Measurements from ENCODE around the gene VTCN1.

VTCN1 gene

GRCh38 chr1:117205368-117205767 is 5.4 kb downstream of the VTCN1 start:
- DNase-seq, result no peak

GRCh38 chr1:117201808-117202207 is 8.9 kb downstream of the VTCN1 start:
- no peak for DNase-seq

GRCh38 chr1:117198097-117198496 is 12.6 kb downstream of the VTCN1 start:
- no peak for DNase-seq

DNA sequence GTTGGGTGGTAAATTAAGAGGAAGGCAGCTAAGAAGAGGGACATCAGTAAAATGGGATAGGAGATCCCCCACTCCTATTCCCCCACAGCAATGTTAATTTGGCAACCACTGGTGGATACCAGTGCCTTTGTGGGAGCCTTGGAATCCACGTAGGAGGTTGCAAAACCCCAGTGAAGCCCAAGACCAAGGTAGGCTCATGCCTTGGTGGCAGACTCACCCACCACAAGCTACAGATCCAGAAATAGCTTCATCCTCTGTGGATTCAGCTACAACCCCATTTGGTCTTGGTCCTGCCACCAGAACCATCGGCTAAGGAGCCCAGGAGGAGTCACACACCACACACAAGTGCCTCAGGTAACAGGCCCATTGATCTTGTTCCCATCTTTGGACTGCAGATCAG is 21.0 kb downstream of the VTCN1 start:
- no peak for DNase-seq

DNA sequence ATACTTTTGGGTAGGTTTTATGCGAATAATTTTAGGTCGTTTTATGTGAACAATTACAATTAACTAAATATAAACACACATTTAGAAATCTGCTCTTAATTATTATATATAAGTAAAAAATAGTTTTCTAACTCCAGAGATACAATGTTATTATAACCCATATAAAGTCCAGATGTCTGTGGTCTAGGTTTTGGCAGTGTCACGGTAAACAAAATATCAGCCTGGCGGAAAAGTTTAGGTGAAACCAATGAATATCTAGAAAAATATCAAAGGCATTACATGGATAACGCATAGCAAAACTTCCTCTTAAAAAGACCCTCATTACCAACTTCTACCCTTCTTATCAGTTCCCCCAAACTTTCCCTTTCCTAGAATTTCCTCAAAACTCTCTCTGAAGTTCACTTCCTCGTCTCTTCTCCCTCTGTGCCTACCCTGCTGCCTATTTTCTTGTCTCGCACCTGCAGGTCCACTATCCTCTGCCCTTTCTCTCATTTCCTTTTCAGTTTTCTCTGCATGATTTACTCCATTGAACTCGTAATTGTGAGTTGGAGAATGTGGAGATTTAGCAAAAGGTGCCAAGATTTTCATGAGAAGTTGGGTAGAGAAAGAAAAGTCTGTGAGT is 21.8 kb downstream of the VTCN1 start:
- no peak for DNase-seq

GRCh38 chr1:117188170-117188815 is 22.4 kb downstream of the VTCN1 start:
- no peak for DNase-seq

- no peak for DNase-seq
Measured at GRCh38 chr1:117183112-117183511, 27.6 kb downstream of the VTCN1 start.

GRCh38 chr1:117182319-117182718 is 28.4 kb downstream of the VTCN1 start:
- DNase-seq, result no peak

GRCh38 chr1:117181630-117182041 is 29.1 kb downstream of the VTCN1 start:
- DNase-seq, result no peak

DNA sequence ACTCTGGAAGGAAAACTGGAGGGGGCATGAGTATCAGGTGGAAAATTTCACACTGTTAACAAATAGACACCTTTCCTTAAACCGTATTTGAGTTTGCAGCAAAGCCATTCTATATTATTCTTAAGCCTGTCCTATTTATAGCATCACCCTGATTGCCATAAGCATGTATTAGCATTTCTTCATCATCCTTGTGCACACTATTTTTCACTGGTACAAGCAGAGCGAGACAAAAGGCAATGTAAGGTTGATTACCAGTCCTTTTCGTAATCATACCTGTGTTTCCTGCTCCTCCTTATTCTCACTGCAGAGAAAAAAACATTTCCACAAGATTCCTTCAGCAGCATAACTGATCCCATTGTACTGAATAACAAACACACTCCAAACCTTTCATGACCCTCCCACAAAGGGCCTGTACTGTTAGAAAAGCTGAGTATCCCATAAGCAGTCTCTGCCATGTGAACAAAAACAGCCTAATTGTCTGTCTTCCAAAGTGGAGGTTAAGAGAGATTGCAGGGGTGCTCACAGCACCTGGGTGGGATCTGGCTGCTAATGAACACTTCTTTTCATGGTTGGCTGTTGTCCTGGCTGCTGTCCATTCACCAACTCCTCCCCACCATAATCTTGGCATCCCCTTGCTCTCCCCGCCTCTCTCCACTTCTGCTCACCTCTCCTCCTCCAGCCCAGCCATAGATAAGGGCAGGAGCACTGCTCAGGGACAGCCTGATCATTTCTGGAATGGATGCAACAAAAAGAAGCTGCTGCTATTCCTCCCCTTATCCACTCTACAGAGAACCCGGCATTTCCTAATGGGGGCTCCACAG is 30.4 kb downstream of the VTCN1 start:
- DNase-seq, result no peak

- DNase-seq, result no peak
Measured at GRCh38 chr1:117179471-117179870, 31.3 kb downstream of the VTCN1 start.

DNA sequence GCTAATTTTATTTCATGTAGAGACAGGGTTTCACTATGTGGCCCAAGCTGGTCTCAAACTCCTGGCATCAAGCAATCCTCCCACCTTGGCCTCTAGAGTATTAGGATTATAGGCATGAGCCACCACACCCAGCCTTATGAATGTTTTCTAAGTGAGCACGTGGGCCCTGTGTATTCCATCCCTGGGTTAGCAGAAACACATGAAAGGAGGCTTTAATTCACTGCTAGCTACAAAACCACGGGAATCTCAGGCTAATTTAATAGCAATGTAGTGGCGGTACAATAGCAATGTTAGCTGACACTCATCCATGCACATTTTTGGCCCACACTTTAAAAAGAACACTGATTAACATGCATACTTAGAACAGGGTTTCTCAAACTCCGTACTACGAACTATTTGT is 32.0 kb downstream of the VTCN1 start:
- no peak for DNase-seq

- no peak for DNase-seq
Measured at GRCh38 chr1:117177376-117177775, 33.4 kb downstream of the VTCN1 start.

- DNase-seq, result no peak
Measured at GRCh38 chr1:117176579-117176978, 34.1 kb downstream of the VTCN1 start.

DNA sequence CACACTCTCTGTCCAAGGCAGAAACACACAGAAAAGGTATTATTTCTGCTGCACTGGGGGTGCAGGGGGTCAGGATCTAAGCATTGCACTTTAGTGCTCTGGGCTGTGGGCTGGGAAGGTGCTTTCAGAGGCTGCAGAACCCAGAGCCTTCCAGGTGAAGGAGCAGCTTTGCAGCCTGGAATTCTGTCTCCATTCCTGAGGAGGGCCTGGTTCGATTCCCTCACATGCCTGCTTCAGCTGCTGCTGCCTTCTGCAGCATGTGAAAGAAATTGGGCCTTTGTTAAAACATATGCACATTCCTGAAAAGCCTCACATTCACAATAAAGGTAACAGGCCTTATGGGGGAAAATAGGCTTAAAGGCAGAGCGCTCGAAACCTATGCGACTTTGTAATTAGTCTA is 35.9 kb downstream of the VTCN1 start:
- DNase-seq, result no peak

DNA sequence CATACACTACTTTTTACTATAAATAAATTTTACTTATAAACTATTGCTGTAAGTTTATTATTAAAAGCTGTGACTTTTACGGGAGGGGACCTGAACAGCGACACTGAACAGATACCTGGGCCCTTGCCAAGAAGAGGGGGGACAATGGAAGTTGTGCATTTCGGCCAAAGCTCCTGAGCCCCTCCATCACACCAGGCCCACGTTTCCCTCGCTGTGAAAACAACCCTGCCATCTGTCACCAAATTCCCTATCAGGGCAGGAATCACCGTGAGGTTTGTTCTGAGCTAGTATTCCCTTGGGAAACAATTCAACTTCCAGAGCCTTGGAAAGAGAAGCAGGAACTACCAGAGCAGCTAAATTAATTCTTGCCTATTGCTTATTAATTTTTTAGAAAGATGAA is 37.0 kb downstream of the VTCN1 start:
- DNase-seq, result no peak

DNA sequence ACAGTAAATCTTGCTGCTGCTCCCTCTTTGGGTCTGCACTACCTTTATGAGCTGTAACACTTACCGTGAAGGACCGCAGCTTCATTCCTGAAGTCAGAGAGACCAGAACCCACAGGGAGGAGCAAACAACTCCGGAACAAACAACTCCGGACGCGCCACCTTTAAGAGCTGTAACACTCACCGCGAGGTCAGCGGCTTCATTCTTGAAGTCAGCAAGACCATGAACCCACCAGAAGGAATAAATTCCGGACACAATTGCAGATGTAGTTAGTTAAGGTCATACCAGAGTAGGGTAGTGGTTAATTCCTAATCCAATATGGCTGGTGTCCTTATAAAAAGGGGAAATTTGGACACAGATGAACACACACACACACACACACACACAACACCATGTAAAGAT is 37.7 kb downstream of the VTCN1 start:
- no peak for DNase-seq

- no peak for DNase-seq
Measured at GRCh38 chr1:117171900-117172511, 38.7 kb downstream of the VTCN1 start.

DNA sequence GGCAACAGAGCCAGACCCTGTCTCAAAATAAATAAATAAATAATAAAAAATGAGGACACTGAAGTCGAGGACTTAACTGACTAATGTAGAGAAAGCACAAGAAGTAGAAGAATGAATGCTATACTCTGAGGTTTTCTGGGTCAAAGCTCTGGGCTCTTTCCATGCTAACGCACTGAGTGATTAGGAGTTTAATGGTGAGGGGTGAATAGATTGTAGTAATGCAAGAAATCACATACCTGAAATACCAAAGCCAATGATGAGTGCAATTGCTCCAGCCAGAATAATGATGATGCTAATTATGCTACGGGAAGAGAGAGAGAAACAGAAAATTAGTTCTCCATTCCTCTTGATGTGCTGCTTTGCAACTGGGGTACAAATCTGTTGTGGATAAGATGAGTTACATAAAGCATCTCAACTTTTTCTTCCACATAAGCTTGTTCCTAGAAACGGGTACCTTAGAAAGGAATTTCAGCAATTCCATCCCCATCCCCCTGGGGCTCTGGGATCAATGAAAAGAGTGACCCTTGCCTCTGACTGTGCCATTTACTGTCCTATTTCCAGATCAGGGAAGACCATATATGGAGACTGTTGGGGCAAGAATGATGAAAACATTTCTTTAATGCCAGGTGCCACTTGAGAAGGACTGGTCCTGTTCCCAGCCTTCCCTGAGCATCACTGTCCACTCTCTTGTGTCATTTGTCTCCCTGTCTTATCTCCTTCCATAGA is 40.7 kb downstream of the VTCN1 start:
- DNase-seq, result no peak

GRCh38 chr1:117167402-117167801 is 43.3 kb downstream of the VTCN1 start:
- DNase-seq, result no peak

GRCh38 chr1:117166076-117166475 is 44.7 kb downstream of the VTCN1 start:
- no peak for DNase-seq

DNA sequence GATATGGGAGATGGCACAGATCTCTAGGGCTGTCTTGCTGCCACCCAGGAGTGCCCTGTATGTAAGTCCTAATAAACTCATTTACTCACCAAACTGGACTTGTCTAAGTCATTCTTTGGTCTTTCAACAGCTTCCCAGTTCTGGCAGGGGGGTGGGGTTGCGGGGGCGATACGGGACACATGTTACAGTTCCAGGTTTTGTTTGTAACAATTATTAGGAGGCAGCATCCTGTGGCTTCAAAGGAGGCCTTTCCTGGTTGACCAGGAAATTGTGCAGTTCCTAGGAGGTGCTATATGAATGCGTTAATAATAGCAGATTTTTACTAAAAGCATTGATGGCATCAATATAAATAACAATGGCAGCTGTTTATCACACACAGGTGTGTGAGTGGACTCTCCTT is 46.5 kb downstream of the VTCN1 start:
- DNase-seq, result no peak

- DNase-seq, result no peak
Measured at GRCh38 chr1:117162816-117163215, 47.9 kb downstream of the VTCN1 start.

Measured in activated naive CD4-positive, alpha-beta T cell (primary cell).